ENCODE measurements around the gene PNLDC1.

The PNLDC1 gene, protein sequence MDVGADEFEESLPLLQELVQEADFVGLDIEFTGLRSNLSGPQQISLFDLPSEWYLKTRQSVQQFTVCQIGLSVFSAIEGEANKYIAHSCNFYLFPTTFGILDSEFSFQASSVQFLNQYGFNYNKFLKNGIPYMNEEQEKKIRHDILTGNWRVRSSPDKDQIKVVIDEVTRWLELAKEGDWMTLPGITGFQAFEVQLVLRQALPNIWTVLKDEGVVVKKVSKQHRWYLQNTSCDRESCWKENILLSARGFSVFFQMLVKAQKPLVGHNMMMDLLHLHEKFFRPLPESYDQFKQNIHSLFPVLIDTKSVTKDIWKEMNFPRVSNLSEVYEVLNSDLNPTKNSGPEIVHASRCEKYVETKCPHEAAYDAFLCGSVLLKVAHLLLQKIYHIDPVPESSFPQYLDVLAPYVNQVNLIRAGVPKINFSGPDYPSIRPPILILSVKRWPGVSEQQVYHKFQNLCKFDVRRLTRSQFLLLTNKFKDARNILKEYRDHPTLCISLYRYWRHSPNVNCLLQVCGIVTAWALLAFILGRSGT

DNA sequence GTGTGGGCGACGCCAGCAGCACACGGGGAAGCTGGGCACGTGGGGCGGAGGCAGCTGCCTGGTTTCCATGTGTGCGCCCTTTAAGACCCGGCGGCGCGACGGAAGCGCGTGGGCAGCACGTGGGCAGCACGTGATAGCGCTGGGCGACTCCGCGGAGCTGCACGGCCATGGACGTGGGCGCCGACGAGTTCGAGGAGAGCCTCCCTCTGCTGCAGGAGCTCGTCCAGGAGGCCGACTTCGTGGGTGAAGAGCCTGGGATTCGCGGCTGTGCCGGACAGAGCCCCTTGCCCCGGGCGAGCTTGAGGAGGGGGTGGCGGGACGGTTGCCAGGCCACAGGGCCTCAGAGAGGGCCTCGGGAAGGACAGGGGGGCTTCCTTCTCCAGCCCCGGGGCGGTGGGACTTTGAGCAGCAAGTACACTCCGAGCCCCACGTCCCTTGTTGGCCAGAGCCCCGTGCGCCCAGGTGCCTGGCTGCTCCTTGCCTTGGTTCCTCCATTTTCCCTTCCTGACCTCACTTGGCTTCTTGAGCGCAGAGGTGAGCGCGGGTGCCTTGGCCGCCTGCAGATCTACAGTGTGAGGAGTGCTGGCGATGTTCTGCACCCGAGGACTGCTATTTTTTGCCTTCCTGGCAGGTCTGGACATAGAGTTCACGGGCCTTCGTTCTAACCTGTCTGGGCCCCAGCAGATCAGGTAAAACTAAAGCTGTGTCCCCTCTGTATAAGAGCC is at the start of gene PNLDC1:
PNLDC1 (plus strand) TSS at position 136 of the 725 bp plus-strand sequence; CDS start at position 168, 32 bp downstream.
- TF ChIP-seq, protein P1, sequence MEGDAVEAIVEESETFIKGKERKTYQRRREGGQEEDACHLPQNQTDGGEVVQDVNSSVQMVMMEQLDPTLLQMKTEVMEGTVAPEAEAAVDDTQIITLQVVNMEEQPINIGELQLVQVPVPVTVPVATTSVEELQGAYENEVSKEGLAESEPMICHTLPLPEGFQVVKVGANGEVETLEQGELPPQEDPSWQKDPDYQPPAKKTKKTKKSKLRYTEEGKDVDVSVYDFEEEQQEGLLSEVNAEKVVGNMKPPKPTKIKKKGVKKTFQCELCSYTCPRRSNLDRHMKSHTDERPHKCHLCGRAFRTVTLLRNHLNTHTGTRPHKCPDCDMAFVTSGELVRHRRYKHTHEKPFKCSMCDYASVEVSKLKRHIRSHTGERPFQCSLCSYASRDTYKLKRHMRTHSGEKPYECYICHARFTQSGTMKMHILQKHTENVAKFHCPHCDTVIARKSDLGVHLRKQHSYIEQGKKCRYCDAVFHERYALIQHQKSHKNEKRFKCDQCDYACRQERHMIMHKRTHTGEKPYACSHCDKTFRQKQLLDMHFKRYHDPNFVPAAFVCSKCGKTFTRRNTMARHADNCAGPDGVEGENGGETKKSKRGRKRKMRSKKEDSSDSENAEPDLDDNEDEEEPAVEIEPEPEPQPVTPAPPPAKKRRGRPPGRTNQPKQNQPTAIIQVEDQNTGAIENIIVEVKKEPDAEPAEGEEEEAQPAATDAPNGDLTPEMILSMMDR (conservative IDR thresholded peaks at IDR 0.05; ENCODE audit: low read length) = no peak
- H3K4me3 ChIP-seq (ENCODE audit: low read length) = no peak within 1 kb of the TSS
- no peak for DNase-seq (ENCODE audit: low read depth)

DNA sequence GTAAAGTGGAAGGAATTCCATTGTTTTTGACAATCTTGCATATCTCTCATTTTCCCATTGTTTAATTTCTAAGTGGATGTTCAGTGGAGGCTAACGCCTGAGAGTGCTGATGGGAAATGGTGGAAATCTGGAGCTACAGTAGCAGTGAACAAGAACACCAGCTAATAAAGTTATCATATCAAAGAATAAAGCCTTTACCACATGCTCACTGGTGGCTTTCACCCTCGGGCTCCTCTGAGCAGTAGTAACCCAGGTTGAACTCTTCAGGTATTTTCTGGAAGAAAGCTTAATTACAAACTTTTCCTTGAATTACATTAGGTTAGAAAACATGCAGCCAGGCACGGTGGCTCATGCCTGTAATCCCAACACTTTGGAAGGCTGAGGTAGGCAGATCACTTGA is 48.6 kb upstream of the PNLDC1 start:
- TF ChIP-seq, protein P1 (conservative IDR thresholded peaks at IDR 0.05; ENCODE audit: low read length) = no peak
- DNase-seq (ENCODE audit: low read depth) = no peak
- H3K4me3 ChIP-seq (ENCODE audit: low read length) = no peak overlapping the region

DNA sequence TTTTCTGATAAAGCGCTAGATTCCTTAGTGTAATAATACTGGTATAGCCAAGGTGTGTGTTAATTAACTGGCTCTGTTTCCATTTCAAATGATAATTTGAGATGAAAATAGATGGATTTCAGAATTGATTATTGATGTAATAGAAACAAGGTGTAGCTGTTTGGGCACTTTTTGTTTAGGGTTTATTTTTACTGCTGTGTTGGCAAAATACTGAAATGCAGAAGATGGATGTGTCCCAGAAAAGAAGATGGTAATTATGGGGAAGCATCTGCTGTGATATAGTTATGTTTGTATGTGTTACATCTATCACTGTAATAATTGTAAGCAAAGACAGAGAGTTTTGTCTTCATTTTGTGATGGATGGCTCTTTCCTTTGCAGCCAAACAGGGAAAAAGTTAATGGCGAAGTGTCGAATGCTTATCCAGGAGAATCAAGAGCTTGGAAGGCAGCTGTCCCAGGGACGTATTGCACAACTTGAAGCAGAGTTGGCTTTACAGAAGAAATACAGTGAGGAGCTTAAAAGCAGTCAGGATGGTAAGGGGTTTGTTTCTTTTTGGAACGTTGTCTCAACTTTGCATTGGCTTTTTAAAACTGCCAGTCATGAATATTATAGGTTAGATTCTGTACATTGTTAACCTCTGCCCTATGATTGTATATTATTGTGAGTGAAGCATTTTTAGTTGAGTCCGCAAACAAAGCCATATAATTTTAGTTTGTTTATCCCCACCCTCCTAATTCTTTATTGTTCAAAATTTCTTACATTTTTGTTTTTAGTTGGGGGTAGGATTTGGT is 46.8 kb upstream of the PNLDC1 start:
- TF ChIP-seq, protein P1 (conservative IDR thresholded peaks at IDR 0.05; ENCODE audit: low read length) = no peak
- DNase-seq (ENCODE audit: low read depth) = no peak
- H3K4me3 ChIP-seq (ENCODE audit: low read length) = no peak overlapping the region

DNA sequence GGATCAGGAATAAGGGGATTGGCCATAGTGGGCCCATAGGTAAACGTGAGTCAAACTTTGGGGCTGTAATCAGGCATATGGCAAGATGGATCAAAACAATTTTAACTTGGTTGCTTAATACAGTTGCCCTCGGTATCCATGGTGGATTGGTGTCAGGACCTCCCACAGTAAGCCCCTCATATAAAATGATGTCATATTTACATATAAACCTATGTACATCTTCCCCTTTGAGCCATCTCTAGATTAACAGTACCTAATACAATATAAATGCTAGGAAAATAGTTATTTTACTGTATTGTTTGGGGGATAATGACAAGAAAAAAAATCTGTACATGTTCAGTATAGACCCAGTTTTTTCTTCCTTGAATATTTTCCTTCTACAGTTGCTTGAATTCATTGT is 45.7 kb upstream of the PNLDC1 start:
- no peak for DNase-seq (ENCODE audit: low read depth)
- H3K4me3 ChIP-seq (ENCODE audit: low read length) = no peak overlapping the region
- TF ChIP-seq, protein P1 (conservative IDR thresholded peaks at IDR 0.05; ENCODE audit: low read length) = no peak

DNA sequence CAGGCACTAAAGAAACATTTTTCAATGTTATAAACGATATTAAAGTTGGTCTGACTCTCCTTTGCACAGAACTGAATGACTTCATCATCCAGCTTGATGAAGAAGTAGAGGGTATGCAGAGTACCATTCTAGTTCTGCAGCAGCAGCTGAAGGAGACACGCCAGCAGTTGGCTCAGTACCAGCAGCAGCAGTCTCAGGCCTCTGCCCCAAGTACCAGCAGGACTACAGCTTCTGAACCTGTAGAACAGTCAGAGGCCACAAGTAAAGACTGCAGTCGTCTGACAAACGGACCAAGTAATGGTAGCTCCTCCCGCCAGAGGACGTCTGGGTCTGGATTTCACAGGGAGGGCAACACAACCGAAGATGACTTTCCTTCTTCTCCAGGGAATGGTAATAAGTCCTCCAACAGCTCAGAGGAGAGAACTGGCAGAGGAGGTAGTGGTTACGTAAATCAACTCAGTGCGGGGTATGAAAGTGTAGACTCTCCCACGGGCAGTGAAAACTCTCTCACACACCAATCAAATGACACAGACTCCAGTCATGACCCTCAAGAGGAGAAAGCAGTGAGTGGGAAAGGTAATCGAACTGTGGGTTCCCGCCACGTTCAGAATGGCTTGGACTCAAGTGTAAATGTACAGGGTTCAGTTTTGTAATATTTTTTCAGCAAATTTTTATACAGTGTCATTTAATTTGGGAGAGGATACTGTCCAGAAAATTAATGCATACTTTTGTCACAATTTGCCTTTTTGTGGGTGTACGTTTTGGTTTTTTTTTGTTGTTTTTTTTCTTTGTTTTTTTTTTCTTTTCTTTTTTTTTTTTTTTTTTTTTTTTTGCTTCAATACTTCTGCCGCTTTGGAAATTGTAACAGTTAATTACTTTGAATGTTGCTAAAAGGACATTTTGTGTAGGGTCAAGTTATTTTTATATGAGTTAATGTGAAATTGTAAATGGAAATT is 44.8 kb upstream of the PNLDC1 start:
- DNase-seq (ENCODE audit: low read depth) = no peak
- H3K4me3 ChIP-seq (ENCODE audit: low read length) = no peak overlapping the region
- TF ChIP-seq, protein P1 (conservative IDR thresholded peaks at IDR 0.05; ENCODE audit: low read length) = no peak

DNA sequence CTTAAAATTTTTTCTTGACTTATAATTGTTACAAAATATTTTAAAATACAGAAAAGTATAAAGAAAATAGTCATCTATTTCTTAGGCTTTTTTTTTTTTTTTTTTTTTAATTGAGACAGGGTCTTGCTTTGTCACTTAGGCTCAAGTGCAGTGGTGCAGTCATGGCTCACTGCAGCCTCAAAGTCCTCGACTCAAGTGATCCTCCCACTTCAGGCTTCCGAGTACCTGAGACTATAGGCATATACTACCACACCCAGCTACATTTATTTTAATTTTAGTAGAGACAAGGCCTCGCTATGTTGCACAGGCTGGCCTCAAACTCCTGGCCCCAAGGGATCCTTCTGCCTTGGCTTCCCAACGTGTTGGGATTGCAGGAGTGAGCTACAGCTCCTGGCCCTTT is 43.6 kb upstream of the PNLDC1 start:
- H3K4me3 ChIP-seq (ENCODE audit: low read length) = no peak overlapping the region
- TF ChIP-seq, protein P1 (conservative IDR thresholded peaks at IDR 0.05; ENCODE audit: low read length) = no peak
- no peak for DNase-seq (ENCODE audit: low read depth)
